GM12878 (cell line): Measurements from ENCODE around the gene AAMP. TPM values are rescaled to one million over a fixed set of nuclear protein-coding genes. Genes with fewer than 3 reads are reported as not detected.

Experiments used
- ATAC-seq: fragments of 200-7000 bp; cut with Tn5 transposase; 3 replicates; pipeline ENCODE4 v1.9.1; 2020; ENCODE audit warnings: mild to moderate bottlenecking, moderate library complexity
- BruUV-seq: library from RNA; stranded (reverse); fragments of 400-500 nt; replicated peaks from 2 replicates; lab custom pipeline; 2021; lab: Mats Ljungman, UMichigan
- CTCF ChIA-PET: fragments of 300-600 bp; sonication (Branson Sonifier 250); formaldehyde crosslinking; extraction: SDS; loops from one replicate; lab custom pipeline; 2021; ENCODE audit warnings: inconsistent platforms; lab: Yijun Ruan, JAX
- POLR2A ChIA-PET: fragments of 350-600 bp; formaldehyde crosslinking; extraction: SDS; loops from one replicate; lab custom pipeline; 2021; ENCODE audit warnings: inconsistent platforms; lab: Charles Lee
- RAD21 ChIA-PET: fragments of 300-600 bp; sonication (Branson Sonifier 250); formaldehyde crosslinking; loops from one replicate; lab custom pipeline; 2023; ENCODE audit warnings: antibody characterized with exemption; ENCODE audit not compliant: unreplicated experiment; lab: Charles Lee
- SMC1A ChIA-PET: fragments of 300-600 bp; sonication (Branson Sonifier 250); formaldehyde crosslinking; loops from one replicate; lab custom pipeline; 2023; ENCODE audit not compliant: unreplicated experiment, uncharacterized antibody; lab: Charles Lee
- DNase-seq: peaks from one replicate; pipeline ENCODE4 v3.0.0-alpha.2; 2011; ENCODE audit warnings: low read depth, low spot score
- FAIRE-seq: peaks from 3 replicates; lab custom pipeline; 2011; peaks lifted over from hg19 to GRCh38; lab: Jason Lieb, UNC
- H2AFZ ChIP-seq: 2 replicates; pipeline ENCODE4 v1.6.0; 2011; ENCODE audit warnings: low read depth, low read length, control low read depth; ENCODE audit not compliant: control insufficient read depth
- H3K27ac ChIP-seq: 2 replicates; pipeline ENCODE4 v1.5.1; 2011; ENCODE audit warnings: control low read depth; ENCODE audit not compliant: control insufficient read depth, insufficient read depth
- H3K27me3 ChIP-seq, 2 experiments: replicated peaks in 1 of 2; 2 replicates each; pipeline versions ENCODE4 v1.6.0 to v1.6.1; 2011; ENCODE audit warnings: low read length in 1 of 2; ENCODE audit not compliant: control insufficient read depth in 2 of 2, insufficient read depth in 2 of 2
- H3K36me3 ChIP-seq, 2 experiments: 2 replicates each; pipeline ENCODE4 v1.5.1; 2011; ENCODE audit warnings: low read length in 1 of 2; ENCODE audit not compliant: control insufficient read depth in 2 of 2, insufficient read depth in 2 of 2
- H3K4me1 ChIP-seq: 2 replicates; pipeline ENCODE4 v1.6.1; 2011; ENCODE audit warnings: mild to moderate bottlenecking, low read length, moderate library complexity, mixed read lengths; ENCODE audit not compliant: control insufficient read depth, insufficient read depth
- H3K4me2 ChIP-seq: 2 replicates; pipeline ENCODE4 v1.6.0; 2011; ENCODE audit warnings: control low read depth; ENCODE audit not compliant: control insufficient read depth, insufficient read depth
- H3K4me3 ChIP-seq: fragments of 200-600 bp; sonication (generic); 2 replicates; pipeline ENCODE4 v1.5.1; 2016
- H3K79me2 ChIP-seq: 2 replicates; pipeline ENCODE4 v1.6.0; 2011; ENCODE audit warnings: low read length; ENCODE audit not compliant: control insufficient read depth, insufficient read depth
- H3K9ac ChIP-seq: 2 replicates; pipeline ENCODE4 v1.8.0; 2011; ENCODE audit warnings: low read length, control low read depth, mixed read lengths; ENCODE audit not compliant: control insufficient read depth, insufficient read depth
- H3K9me3 ChIP-seq: replicated peaks from 3 replicates; pipeline ENCODE4 v1.5.1; 2011; ENCODE audit warnings: mild to moderate bottlenecking, low read length; ENCODE audit not compliant: control insufficient read depth, insufficient read depth
- H4K20me1 ChIP-seq: 2 replicates; pipeline ENCODE4 v1.6.0; 2011; ENCODE audit not compliant: control insufficient read depth, insufficient read depth
- CBFB ChIP-seq: IDR thresholded peaks from 2 replicates; pipeline ENCODE4 v1.6.1; 2016; ENCODE audit warnings: antibody characterized with exemption, low read depth
- FOXM1 ChIP-seq: IDR thresholded peaks from 2 replicates; pipeline ENCODE4 v1.6.1; 2012; ENCODE audit warnings: low read depth, mild to moderate bottlenecking, inconsistent platforms, low read length, moderate library complexity
- MEF2B ChIP-seq: fragments of 450-650 bp; IDR thresholded peaks from 2 replicates; pipeline ENCODE4 v1.6.1; 2018; ENCODE audit warnings: mild to moderate bottlenecking, moderate library complexity; ENCODE audit not compliant: partially characterized antibody, poor library complexity, severe bottlenecking
- POLR2A ChIP-seq: IDR thresholded peaks from 2 replicates; pipeline ENCODE4 v1.6.1; 2011; ENCODE audit warnings: low read depth, mild to moderate bottlenecking, low read length
- POLR2AphosphoS2 ChIP-seq: IDR thresholded peaks from 2 replicates; pipeline ENCODE4 v1.6.1; 2011; ENCODE audit warnings: low read depth, mild to moderate bottlenecking, low read length, improper control_type of control experiment, moderate library complexity
- RCOR1 ChIP-seq: conservative IDR thresholded peaks from 2 replicates; pipeline ENCODE4 v1.6.1; 2012; ENCODE audit warnings: low read depth, low read length, improper control_type of control experiment
- RFX5 ChIP-seq: IDR thresholded peaks from 2 replicates; pipeline ENCODE4 v1.6.1; 2011; ENCODE audit warnings: low read depth, low read length, improper control_type of control experiment
- SP1 ChIP-seq: IDR thresholded peaks from one replicate; pipeline ENCODE4 v1.6.1; 2011; ENCODE audit warnings: low read depth, low read length
- SREBF1 ChIP-seq: IDR thresholded peaks from 2 replicates; pipeline ENCODE4 v1.6.1; 2012; ENCODE audit warnings: mild to moderate bottlenecking, low read length
- WGBS: methylation state at CpG from one replicate; pipeline ENCODE4 v1.1.6; 2016; ENCODE audit warnings: low lambda C conversion rate; ENCODE audit not compliant: insufficient replicate concordance, insufficient coverage; ENCODE audit errors: missing lambda C conversion rate; 5-methylcytosine and 5-hydroxymethylcytosine counted together
- in situ Hi-C: fragments of 300-500 bp; cut with MboI; formaldehyde crosslinking; loops from 9 replicates; pipeline ENCODE4 v1.14.3; 2018; ENCODE audit warnings: mixed read lengths
- intact Hi-C: fragments of 100-400 bp; cut with micrococcal nuclease; formaldehyde crosslinking; loops from one replicate; pipeline ENCODE4 v1.14.2; 2022; ENCODE audit not compliant: unreplicated experiment
- polyA plus RNA-seq, 11 experiments: library from polyadenylated mRNA; depleted of rRNA in 4 of 11; unstranded in 6 of 11; stranded (reverse) in 5 of 11; fragments of >200 nt; fragmentation: Nextera tagmentation in 4 of 11; fragmentation: Illumina TruSeq in 1 of 11; extraction: Ambion mirVana in 4 of 11; extraction: Trizol in 1 of 11; gene quantifications; 1 replicate in 1 of 11; 2 replicates in 10 of 11; pipeline versions ENCODE4 v1.2.1 to v1.2.3, GENCODE V29; 2011 to 2016; ENCODE audit warnings: inconsistent platforms in 2 of 11, missing spikeins in 2 of 11, low read depth in 1 of 11
- total RNA-seq, 4 experiments: library from RNA; depleted of rRNA in 3 of 4; stranded (reverse); fragments of >200 nt in 3 of 4; fragmentation: Illumina TruSeq in 1 of 4; extraction: Trizol in 1 of 4; gene quantifications; 2 replicates each; pipeline versions ENCODE4 v1.2.1 to v1.2.3, GENCODE V29; 2013 to 2021
- TF ChIP-seq, protein P1 (sequence below): fragments of 450-650 bp; IDR thresholded peaks from 2 replicates; pipeline ENCODE4 v1.6.1; 2017; ENCODE audit warnings: borderline replicate concordance

Gene AAMP
- total and polyA plus RNA-seq, 10 of the 15 experiments (the other 5 are each of a cell fraction or from before 2014, with no cell fraction given) = 4.4 to 140 (median 81.9) TPM

DNA sequence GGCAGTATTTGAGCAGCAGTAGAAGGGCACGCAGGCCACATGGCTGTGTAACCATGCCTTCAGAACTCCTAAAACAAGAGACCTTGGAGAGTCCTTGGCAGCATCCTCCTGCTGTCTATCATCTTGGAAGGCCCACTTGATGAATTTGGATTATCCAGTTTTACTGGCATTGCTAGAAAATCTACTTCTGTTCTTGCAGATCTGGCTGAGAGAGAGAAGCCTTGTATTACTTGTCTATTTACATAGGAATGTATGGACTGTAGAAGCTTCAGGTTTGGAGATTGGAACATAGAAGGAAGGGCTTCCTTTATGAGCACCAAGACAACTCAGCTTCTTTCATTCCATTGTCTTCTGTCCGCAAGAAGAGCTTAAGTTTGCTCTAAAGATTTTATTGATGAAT lies 25.3 kb downstream of the AAMP start:
- intact Hi-C loops = loop anchor here (5.0 kb wide), 1 partner anchor 57 kb away; no protein-coding TSS in a partner anchor
- POLR2A ChIA-PET = interaction anchor here (1.4 to 1.7 kb wide), 2 partner anchors 8 to 28 kb away, joined by 3 to 4 read pairs; partner anchors contain the start of gene ARPC2

DNA sequence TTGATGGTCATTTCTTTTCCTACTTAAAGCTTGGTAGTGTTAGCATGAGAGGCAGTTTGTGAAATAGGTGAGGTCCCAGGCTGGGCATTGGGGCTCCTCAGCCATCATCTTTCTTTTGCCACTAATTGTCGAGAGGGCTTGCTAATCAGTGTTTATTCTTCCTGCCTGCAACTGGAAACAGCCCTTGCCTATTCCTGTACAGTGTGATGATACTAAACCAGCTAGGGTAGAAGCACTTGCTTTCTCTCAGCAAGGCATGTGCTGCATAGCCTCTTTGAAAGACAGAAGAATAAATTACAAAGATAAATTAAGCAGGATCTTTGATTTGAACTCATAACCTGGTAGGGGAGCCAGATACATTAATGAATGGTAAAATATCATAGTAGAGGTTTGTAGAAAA lies 25.7 kb downstream of the AAMP start:
- POLR2A ChIA-PET = interaction anchor here (1.4 to 1.7 kb wide), 2 partner anchors 9 to 28 kb away, joined by 3 to 4 read pairs; partner anchors contain the start of gene ARPC2
- no peaks in the 10 kb centered on the region for H3K79me2 ChIP-seq
- intact Hi-C loops = loop anchor here (5.0 kb wide), 1 partner anchor 57 kb away; no protein-coding TSS in a partner anchor

More for the DNA sequence above, 25.3 kb downstream of the AAMP start:
- no peak for DNase-seq
- Histone ChIP-seq H3K4me2 (no peak overlapping the region), H3K4me1 (no peaks in the 10 kb centered on the region), H3K27me3 (no peaks in the 10 kb centered on the region), H3K79me2 (no peaks in the 10 kb centered on the region), H4K20me1 (no peaks in the 10 kb centered on the region; the same call in 1 of the 2 replicates), H3K9ac (no peak overlapping the region), H3K27ac (no peak overlapping the region), H3K9me3 (no peaks in the 10 kb centered on the region), H3K36me3 (peaks cover 38 to 67% of the 10 kb centered on the region in 2 experiments), H2AFZ (no peak overlapping the region), H3K4me3 (no peak overlapping the region)
- ChIA-PET RAD21 (interaction anchor here (0.5 kb wide), 1 partner anchor 1003 kb away, joined by 3 read pairs; no protein-coding TSS in a partner anchor), CTCF (interaction anchor here (2.1 kb wide), 1 partner anchor 13 kb away, joined by 10 read pairs; no protein-coding TSS in a partner anchor), SMC1A (interaction anchor here (1.5 kb wide), 1 partner anchor 10 kb away, joined by 4 read pairs; no protein-coding TSS in a partner anchor)
- 94% methylated on average over 2 of the region's 2 CpGs for WGBS
- no peak for ATAC-seq
- in situ Hi-C loops = no loop called here
- FAIRE-seq = no peak
- peak; percentile 38 for TF ChIP-seq POLR2A
- no peak for TF ChIP-seq CBFB
- TF ChIP-seq, all 136 proteins: peak for 1
- no TSS peak for BruUV-seq

More for the DNA sequence above, 25.7 kb downstream of the AAMP start:
- Histone ChIP-seq H2AFZ (no peak overlapping the region), H3K9me3 (no peaks in the 10 kb centered on the region), H3K27me3 (no peaks in the 10 kb centered on the region), H3K4me2 (no peak overlapping the region), H3K27ac (no peak overlapping the region), H4K20me1 (no peaks in the 10 kb centered on the region; the same call in 1 of the 2 replicates), H3K9ac (no peak overlapping the region), H3K36me3 (peaks cover 35 to 65% of the 10 kb centered on the region in 2 experiments), H3K4me1 (no peaks in the 10 kb centered on the region), H3K4me3 (no peak overlapping the region)
- RAD21 ChIA-PET = interaction anchor here (0.5 kb wide), 1 partner anchor 1003 kb away, joined by 3 read pairs; no protein-coding TSS in a partner anchor
- TSS peak; percentile 23 for BruUV-seq
- WGBS = 100% methylated on average over 1 of the region's 1 CpG
- FAIRE-seq (no peak), ATAC-seq (no peak), DNase-seq (no peak)
- CTCF ChIA-PET = interaction anchor here (2.1 kb wide), 1 partner anchor 13 kb away, joined by 10 read pairs; no protein-coding TSS in a partner anchor
- in situ Hi-C loops = no loop called here
- TF ChIP-seq SREBF1 = no peak
- no peak for TF ChIP-seq SP1
- no peak for TF ChIP-seq POLR2AphosphoS2
- TF ChIP-seq RCOR1 = no peak
- TF ChIP-seq, protein P1, sequence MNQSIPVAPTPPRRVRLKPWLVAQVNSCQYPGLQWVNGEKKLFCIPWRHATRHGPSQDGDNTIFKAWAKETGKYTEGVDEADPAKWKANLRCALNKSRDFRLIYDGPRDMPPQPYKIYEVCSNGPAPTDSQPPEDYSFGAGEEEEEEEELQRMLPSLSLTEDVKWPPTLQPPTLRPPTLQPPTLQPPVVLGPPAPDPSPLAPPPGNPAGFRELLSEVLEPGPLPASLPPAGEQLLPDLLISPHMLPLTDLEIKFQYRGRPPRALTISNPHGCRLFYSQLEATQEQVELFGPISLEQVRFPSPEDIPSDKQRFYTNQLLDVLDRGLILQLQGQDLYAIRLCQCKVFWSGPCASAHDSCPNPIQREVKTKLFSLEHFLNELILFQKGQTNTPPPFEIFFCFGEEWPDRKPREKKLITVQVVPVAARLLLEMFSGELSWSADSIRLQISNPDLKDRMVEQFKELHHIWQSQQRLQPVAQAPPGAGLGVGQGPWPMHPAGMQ = no peak
- no peak for TF ChIP-seq FOXM1
- no peak for TF ChIP-seq MEF2B
- no peak for TF ChIP-seq RFX5
- SMC1A ChIA-PET = interaction anchor here (0.7 to 1.5 kb wide), 2 partner anchors 10 to 80 kb away, joined by 3 to 4 read pairs; no protein-coding TSS in a partner anchor
